GM19467 (cell line): ENCODE results near the gene RHEBL1.

Experiments
- ATAC-seq: cut with Tn5 transposase; IDR thresholded peaks from one replicate; pipeline ENCODE4 v1.9.1; 2021; ENCODE audit warnings: mild to moderate bottlenecking, moderate library complexity; ENCODE audit not compliant: unreplicated experiment

Gene RHEBL1

DNA sequence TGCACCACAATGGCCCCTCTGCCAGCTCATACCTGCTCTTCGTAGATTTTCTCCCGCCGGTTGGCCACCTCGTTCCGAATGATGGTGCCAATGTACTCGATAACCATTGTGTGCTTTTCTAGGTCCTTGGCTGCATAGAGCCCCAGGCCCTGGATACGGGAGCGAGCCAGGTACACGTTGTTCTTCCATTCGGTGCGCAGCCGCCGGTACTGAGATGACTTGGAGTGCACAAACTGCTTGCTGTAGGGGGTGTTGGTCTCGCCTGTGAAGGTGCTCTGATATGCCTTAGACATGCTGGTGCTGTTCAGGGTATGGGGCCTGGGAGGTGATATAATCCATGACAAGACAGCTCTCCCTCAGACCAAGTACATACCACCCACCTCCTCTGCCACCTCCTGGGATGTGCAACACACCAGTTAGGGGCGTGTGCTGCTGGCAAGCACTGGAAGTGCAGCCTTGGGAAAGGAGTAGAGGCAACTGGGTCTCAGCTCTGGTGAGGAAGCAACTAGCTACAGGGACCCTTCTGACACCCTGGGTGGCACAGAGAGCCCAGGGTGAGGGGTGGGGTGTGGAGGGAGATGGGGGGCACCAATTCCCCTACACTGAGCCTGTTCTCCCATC, 47.1 kb downstream of the RHEBL1 start:
- ATAC-seq: no peak

GRCh38 chr12:49021292-49021915, 48.4 kb downstream of the RHEBL1 start:
- ATAC-seq: no peak

DNA sequence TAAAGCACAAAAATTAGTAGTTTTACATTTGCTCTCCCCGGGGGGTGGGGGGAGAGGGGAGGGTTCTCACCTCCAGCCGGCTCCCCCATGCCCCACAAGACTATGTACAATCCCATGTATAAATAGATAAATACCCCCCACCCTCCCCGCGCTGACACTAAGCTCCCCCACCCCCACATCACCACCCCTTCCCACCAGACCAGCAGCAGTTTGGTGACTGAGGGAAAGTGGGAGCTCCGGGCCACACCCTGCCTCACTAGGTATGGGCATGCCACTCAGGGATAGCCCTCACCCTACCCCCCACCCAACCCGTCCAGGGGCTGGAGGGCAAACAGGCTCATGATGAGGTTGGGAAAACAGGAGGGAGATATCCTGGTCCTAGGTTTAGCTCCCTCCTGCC, 49.3 kb downstream of the RHEBL1 start:
- ATAC-seq: no peak

DNA sequence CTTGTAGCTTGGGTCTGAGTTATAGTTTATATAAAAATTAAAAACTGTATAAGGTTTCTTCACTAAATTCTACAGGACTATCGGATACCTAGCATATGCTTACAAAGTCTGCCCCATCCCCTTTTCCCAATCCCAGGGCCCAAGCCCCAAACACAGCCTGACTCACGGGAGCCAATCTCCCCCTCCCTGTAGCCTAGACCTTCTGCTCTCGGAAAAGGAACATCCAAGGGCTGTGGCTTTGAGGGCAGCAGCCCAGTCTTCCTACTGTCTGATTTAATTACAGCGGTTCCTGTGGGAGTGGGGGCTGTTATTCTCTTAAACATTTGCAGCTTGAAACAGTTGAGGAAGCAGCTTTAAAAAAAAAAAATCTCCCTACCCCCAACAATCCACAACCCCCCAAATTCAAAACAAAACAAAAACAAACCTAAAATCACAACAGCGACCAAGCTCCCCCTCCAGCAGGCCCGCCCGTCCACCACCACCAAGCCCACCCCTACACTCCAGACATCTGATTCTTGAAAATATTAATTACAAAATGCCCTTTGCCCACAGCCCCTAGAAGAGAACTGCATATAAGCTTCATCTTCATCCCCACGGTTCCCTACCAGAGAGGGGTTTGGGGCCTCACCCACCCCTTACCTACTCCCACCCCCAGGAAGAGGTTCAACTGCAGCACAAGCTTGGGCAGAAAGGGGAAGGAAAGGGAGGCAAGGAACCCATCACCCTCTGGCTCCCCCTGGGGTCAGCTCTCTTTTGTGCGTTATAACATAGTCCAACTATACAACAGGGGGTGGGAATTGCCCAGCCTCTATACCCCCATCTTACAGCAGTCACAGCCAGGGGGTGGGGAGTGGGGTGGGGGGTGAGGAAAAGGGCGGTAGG, 50.1 kb downstream of the RHEBL1 start:
- ATAC-seq: no peak

DNA sequence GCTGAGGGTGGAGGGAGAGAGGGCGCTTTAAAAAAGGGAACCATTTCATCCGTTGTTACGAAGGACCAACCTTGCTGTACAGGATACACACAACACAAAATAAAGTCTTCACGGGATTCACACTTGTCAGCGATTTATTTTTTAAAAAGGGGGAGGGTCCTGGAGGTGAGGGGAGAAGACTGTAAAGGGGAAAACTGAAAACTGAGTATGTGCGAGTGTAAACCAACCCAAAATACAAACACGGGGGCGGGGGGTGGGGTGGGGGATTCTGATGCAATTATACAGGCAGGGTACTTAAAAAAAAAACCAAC, 50.7 kb downstream of the RHEBL1 start:
- peak; percentile 12 for ATAC-seq

GRCh38 chr12:49018261-49019119, 51.3 kb downstream of the RHEBL1 start, which contains the start of gene PRKAG1:
Gene PRKAG1 (minus strand): TSS chr12:49018776. CDS start chr12:49018740, 36 bp downstream.
- peak; percentile 87 for ATAC-seq

DNA sequence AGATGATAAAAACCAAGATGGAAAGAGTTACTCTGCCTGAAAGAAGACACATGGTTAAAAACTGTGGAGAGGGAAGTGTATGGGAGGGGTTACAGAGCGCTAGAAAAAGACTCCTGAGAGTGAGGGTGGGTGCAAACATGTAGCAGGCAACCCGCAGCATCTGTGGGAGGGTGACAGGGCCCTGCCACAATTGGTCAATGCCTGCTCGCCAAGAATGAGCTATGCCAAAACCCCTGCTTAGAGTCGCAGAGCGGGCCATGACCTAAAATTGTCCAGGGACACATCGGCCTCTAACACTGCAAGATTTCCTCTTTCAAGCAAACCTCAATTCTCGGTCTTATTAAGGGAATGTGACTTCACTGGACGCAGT, 51.9 kb downstream of the RHEBL1 start:
- ATAC-seq: no peak

GRCh38 chr12:49015196-49015595, 54.6 kb downstream of the RHEBL1 start:
- ATAC-seq: no peak
